GM19455 (cell line): ENCODE measurements around the gene NTN3.
"Not testable (repeated sequence)": the region's sequence is repeated elsewhere in the genome, so short reads cannot be mapped to it uniquely, and the experiment has no call there.

Source experiments
- ATAC-seq: cut with Tn5 transposase; IDR thresholded peaks from one replicate; pipeline ENCODE4 v1.9.1; 2021; ENCODE audit not compliant: unreplicated experiment

Gene NTN3

DNA sequence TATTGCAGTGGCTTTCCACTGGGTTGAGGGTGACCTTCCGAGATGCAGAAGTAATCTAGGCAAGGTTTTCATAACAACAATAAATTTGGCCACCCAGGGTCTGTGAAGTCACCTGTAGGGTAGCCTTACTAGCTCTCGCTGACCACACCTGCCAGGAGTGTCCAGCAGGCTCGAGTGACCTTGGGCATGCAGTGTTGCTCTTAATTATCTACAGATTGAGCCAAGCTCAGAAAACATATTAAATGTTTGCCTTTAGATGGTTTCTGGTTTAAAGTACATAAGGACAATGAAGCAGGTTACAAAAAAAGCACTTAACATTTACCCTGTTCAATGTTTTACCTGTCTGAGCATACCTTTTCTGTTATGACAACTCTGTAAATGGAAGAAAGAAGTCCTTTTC is 5.6 kb downstream of the NTN3 start:
- ATAC-seq = no peak

DNA sequence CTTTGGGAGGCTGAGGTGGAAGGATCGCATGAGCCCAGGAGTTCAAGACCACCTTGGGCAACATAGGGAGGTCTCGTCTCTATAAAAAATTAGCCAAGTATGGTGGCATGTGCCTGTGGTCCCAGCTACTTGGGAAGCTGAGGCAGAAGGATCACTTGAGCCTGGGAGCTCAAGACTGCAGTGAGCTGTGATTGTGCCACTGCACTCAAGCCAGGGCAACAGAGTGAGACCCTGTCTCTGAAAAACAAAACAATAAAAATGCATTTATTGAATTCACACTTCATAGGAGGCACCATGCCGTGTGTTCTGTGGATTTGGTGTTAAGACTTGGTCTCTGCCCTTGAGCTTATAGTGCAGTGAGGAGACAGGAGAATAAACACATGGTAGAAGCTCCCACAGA is 6.2 kb downstream of the NTN3 start:
- no peak for ATAC-seq

DNA sequence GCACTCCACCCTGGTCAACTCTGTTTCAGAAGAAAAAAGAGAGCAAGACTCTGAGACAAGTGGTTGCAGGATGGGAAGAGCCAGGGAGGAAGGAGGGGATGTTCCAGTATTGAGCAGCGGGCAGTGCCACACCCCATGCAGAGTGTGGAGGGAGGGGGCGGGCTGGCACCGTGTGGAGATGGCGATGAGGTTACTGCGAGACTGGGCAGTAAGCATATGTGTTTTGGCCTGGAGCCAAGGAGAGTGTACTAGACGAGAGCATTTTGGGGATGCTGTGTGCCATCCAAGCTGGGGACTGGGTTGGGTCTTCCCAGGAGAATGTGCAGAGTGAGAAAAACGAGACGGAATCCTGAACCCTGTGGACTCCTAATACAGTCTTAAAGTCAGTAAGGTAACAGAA is 7.2 kb downstream of the NTN3 start:
- ATAC-seq = no peak

DNA sequence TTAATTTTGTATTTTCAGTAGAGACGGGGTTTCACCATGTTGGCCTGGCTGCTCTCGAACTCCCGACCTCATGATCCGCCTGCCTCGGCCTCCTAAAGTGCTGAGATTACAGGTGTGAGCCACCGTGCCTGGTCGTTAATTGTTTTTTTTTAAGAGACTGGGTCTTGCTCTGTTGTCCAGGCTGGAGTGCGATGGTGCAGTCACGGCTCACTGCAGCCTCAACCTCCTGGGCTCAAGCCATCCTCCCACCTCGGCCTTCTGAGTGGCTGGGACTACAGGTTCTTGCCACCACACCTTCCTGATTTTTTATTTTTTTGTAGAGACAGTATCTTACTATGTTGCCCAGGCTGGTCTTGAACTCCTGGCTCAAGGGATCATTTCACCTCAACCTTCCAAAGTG is 8.9 kb downstream of the NTN3 start:
- not testable (repeated sequence) for ATAC-seq

DNA sequence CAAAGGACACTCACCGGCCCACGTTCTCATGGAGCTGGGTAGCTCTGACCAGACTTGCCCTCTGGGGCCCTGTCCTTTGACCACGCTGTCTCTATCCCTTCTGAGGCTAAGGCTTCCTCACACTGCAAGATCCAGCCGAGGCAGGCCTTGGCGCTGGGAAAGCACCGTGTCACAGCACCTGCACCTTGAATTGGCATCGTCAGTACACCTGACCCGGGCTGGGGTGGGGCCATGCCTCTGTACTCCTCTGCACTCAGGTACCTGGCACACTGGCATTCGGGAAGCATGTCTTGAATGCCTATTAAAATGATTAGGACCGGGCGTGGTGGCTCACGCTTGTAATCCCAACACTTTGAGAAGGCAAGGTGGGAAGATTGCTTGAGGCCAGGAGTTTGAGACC is 9.9 kb downstream of the NTN3 start:
- ATAC-seq = no peak

DNA sequence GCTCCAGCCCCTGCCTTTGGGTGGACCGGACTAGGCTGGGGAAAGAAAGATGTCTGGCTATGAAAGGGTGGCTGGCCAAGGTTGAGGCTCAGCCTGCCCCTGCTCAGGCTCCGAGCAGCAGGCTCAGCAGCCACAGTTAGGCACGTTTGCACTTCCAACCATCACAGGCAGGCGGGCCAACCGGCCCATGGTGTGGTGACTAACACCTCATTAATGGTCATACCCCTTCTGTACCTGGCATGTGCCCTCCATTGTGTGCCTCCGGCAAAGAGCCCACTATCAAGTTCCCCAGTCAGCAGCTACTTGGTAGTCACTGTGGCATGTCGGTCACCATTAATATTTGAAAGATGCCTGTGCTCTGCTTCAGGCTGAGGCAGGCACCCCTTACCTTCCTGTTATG is 10.6 kb downstream of the NTN3 start:
- ATAC-seq = no peak

DNA sequence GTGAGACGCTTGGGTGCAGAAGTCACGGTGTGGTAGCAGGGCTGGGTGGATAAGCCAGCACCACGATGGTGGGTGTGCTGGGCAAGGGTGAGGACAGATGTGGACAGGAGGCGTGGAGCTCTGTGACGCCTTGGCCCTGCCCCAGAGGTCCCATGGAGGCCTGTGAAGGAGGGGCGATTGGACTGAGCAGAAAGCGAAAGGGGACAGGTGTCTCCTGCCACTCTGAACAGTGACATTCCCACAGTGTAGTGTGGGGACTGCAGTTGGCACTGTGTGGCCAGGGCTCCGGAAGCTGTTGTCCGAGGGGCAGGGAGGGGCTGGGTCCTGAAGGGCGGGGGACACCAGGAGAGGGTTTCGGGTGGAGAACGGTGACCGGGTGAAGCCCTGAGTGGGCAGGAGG is 11.2 kb downstream of the NTN3 start:
- ATAC-seq = no peak

DNA sequence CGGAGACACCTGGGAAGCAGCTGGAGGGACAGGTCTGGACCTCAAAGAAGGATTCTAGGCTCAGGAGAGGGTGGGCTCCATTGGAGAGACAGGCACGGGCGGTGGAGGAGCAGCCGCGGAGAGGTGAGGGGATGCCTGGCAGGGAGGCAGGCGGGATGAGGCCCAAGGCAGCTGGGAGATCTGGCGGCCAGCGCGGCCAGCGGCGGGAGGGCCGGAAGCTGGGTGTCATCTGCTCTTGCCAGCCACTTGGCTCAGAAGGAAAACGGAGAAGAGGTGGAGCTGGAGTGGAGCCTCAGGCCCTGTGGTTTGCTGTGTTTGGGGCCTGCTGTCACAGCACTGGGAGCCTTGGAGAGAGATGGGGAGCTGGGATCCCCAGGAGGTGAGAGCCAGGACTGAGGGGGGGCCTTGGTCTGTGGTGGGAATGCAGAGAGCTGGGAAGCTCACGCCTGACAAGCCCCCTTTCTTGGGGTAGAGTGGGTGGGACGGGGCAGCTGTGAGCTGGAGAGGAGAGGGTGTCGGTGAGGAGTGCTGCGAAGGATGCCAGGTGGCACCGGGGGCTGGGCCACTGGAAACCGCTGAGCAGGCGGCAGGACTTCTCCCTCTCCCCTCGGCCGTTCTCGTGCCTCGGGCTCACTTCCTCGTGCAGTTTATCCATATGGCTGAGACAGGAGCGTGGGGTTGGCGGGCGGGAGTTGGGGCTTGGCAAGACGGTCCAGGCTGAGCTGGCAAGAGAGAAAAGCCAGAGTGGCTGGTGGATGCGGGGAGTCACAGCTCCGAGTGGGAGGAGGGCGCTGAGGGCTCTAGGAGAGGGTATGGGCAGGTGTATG is 11.8 kb downstream of the NTN3 start:
- no peak for ATAC-seq

DNA sequence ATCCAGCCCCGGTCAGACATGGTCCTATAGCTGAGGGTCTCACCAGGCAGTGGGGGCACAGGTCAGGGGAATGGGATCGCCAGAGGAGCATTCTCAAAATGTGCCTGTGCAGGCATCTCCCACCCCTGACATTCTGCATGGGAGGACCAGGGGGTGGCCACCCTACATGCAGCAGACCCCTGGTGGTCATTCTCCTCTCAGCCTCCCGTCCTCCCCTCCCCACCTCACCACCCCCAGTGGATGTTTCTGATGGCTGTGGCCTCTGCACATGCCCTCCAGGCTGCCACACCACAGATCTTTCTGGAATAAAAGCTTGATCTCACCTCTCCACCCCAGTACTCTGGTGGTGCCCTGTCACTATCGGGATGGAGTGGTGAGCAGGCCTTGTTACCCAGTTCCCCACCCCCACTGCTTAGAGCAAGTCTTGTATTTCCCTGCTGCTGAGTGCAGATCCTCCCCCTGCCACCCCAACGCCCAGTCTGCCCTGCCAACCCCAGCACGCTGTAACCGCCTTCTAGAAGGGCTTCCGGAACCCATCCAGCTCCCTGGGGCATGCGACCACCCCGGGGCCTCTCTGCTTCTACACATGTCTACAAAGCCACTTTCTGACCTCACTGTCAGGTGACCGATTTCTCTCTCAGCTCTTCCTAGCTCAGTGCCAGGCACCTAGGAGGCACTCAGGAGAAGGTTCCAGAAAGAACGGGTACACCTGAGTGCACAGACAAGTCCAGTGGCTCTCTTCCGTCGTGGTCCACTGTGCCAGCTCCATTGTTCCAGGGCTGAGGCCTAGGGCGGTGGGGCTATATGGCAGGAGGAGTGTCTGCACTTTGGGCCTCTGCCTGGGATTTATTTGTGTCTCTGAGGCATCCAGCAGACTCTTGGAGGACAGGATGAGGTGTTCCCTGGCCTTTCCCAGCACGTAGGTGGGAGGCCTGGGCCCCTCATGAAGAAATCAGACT is 13.1 kb downstream of the NTN3 start:
- no peak for ATAC-seq

DNA sequence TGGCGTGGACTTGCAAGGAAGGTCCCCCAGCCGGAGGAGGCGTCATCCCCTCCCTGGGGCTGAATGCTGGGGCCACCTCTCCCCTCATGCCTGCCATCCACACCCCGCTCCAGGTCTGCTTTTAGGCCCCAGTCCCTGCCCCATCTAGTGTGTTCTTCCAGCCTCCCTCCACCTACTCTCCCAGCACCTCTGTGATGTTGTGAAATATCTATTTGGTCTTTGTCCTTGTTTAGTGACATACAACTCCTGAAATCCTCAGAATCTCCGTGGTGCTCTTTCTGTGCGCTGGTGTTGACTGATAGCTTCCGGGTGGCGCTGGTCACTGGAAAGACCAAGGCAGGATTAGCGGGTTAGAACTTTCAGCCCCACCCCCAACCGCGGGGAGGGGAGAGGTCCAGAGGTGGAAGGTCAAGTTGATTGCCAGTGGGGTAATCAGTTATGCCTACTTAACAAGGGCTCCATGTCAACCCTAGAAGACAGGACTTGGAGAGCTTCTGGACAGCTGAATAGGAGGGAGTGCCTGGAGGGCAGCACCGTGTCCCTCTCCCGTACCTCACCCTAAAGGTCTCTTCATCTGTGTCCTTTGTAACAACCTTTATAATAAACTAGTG is 13.9 kb downstream of the NTN3 start:
- ATAC-seq = no peak

DNA sequence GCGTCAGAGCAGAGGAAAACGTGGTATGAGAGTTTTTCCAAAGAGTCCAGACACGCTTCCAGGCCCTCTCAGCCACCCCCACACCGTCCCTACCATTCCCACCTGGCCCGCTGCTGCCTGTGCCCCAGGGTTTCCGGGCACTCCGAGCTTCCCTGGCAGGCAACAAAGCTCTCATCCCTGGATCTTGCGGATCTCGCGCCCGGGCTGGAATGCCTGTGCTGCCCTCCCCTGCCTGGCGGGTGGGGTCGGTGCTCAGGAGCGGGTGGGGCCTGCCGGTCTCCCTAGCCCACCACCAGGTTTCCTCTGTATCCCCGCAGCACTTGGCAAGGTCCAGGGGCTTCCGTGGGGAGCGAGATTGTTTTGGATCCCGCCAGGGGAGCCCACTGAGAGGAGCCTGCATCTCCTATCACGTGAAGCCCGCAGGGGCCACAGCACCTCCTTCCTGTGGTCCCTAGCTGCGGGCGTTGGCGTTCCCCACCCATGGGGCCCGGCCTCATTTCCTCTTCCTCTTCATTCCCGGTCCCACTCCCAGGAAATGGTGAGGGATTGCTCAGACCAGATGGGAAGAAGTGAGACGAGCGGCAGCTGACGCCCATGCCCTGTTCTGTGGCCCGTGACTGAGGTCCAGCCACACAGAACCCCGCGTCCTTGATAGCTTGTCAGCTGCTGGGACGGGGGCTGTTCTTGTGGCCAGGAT is 14.9 kb downstream of the NTN3 start:
- ATAC-seq = no peak

DNA sequence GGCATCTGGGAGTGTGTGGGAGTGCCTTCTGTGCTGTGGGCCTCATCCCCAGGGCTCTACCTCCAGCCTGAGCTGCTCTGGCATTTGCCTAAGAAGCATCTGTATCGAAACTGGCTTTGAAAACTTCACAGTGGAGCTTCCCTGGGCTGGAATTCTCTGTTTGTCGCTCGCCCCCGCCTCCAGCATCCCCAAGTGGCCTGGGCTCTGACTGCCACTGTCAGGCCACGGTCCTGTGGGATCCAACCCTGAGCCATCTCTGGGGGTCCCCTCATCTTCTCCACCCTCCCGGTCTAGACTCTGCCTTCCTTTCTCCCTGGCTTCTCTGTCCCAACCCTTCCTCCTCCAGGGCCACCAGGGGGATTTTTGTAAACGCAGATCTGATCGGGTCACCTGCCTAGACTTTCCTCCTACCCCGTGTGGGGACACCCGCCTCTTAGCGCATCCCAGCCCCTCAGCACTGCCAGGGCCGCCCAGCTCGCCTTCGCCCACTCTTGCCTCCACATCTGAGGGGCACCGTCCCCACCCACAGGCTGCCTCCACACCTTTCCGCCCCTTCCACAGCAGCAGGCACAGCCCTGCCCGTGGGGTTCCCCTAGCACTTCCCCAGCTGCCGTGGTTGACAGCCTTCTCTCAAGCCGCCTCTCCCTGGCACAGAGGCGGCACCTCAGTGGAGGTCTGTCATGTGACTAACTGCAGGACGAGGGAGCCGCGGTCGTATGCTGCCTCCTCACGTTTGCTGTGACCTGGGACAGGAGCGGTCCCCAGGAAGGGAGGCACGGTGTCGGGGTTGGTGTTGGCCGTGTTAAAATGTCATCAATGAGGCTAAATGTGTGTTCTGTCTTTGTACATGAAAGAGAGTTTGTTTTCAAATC is 15.8 kb downstream of the NTN3 start:
- ATAC-seq = no peak

DNA sequence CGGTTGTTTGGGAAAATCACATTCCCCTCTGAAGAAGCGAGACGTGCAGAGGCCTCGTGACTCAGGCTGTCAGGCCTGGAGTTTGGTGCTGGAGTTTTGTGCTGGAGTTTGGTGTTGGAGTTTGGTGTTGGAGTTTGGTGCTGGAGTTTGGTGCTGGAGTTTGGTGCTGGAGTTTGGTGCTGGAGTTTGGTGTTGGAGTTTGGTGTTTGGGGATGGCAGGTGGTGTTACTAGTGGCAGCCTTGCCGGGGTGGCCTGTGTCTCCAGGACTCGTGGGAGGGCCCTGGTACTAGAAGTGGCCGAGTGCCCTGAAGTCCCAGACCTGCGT is 16.4 kb downstream of the NTN3 start:
- no peak for ATAC-seq

DNA sequence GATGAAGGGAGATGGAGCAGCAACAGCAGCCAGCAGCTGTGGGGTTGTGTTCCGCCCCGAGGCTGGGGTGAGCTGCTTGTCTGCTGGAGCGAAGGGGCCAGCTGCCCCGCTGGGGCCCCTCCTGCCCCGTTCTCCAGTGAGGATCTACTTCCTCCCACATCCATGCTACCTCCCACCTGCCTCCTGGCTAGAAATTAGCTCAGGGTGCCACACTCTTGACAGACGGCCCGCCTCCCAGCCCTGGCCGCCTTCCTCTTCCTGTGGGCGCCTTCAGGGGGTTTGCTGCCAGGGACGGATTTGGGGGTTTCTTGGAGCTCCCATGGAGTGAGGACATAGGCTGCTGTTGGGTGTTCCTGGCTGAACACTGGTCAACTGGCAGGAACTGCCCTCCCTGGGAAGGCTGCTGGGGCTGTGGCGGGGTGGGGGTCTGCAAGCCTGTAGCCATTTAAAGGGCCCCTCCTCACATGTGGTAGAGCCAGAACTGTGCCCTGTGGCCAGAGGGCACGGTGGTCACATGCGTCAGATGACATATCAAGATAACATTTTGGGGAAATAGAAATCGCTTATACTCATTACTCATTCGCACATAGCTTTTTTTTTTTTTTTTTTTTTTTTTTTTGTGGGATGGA is 16.9 kb downstream of the NTN3 start:
- no peak for ATAC-seq

DNA sequence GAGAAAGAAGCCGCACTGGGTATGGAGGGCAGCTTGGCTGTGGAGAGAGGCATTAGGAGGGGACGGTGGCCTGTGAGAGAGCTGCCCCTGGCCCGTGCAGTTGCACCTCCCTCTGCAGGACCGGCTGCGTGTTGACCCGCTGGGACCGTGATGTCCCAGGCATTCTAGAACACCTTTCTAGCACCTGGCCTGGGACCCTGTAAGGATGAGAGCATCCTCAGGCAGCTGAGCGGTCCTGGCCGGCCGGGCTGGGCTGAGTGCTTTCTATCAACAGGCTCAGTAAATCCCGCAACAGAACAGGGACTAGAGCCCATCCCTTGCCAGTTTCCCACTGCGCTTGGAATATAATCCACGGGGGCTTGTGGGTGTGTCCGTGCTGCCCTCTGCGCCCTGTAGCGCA is 18.5 kb downstream of the NTN3 start:
- ATAC-seq = no peak

DNA sequence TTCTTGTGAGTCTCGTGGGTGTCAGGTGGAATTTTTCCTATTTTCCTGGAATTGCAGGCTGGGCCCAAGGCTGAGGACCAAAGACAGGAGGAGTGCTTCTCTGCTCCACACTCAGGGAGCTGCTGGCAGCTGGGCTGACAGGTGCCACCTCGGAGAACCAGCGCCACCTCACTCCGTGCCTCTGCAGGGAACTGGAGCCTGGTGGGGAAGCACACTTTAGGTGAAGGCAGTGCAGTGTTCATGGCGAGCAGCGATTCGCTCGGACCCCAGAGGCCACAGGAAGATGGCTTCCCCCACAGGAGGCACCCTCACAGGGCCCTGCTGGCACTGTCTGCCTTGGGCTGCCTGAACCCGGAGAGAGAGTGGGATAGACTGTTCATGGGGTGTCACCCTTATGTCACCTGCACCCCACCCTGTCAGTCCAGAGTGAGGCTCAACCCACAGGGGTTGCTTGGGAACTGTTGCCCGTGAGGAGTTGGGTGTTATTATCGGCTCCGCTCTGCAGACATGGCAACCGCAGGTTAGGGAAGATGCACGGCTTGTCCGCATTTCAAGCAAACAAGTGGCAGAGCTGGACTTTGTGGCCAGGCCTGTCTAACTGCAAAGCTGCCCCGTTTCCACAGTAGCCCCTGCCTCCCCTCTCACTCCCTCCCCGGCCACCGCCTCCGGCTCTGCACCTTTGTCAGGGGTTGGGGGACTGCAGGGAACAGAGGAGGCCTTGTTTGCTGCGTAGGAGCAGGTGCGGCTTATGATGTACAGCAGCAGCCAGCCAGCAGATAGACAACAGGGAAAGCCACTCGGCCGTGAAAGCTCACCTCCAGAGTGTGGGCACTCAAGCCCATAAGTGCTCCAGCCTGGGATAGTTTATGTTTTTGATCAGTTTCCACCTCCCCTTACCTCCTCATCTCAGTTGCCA is 19.4 kb downstream of the NTN3 start:
- ATAC-seq = no peak

DNA sequence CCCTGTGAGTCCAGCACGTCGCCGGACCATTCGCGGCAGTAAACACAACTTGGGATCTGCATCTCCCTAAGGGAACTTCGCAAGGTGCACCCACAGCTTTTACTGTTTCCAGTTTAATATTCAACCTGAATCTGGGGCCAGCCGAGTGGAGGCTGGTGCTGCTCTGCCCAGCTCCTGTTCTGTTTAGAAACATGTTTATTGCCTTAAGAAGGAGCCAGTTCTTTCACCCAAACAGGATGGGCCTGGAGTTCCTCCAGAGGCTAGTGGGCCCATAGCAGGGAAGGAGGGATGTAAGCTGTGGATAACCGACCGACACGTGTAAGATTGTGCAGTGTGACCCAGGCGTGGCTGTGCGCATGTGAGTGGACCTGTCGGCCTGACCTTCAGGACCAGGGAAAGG is 21.2 kb downstream of the NTN3 start:
- ATAC-seq = no peak

DNA sequence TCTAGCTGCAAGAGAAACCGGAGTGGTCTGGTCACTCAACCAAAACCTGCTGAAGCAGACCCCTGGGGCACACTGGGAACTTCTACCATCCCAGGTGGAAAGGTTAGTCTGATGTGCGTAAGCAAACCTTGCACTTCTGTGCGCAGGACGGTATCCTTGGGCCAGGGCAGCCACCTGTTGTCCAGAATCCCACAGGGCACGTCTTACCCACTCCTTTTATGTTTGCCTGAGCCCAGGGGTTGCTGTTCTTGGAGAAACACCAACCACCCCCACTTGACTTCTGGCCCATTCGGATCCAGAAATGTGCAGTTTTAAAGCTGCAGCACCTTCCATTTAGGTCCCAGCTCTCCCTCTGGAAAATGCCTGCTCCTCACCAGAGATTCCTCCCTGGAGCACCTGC is 22.5 kb downstream of the NTN3 start:
- no peak for ATAC-seq

DNA sequence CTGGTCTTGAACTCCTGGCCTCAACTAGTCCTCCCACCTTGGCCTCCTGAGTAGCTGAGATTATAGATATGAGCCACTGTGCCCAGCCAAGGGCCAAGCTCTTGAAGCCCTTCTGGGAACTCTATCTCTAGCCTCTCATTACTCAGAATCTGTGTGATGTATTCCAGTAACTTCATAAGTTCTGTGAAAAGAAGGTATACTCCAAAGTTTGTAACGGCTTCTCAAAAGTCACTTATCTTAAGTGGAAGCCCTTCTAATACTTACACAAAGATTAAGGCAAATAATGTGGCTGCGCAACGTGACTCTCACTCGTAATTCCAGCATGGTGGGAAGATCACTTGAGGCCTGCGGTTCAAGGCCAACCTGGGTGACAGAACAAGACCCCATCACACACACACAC is 23.5 kb downstream of the NTN3 start:
- no peak for ATAC-seq
